Caco-2 (cell line): ENCODE data around the gene ETHE1. TPM values are rescaled to one million over a fixed set of nuclear protein-coding genes. Genes with fewer than 3 reads are reported as not detected.

Experiments
- BruUV-seq: library from RNA; stranded (reverse); fragments of 400-500 nt; replicated peaks from 2 replicates; lab custom pipeline; 2021; lab: Mats Ljungman, UMichigan
- CTCF ChIA-PET: fragments of 300-600 bp; sonication (Branson Sonifier 250); formaldehyde crosslinking; loops from one replicate; lab custom pipeline; 2022; ENCODE audit warnings: antibody characterized with exemption; lab: Charles Lee
- POLR2A ChIA-PET: fragments of 300-600 bp; sonication (Branson Sonifier 250); formaldehyde crosslinking; loops from one replicate; lab custom pipeline; 2022; ENCODE audit warnings: antibody characterized with exemption; lab: Charles Lee
- DNase-seq, 2 experiments: peaks; one replicate each; pipeline versions ENCODE4 v3.0.0 to v3.0.0-alpha.2; 2020 to 2022
- H3K27me3 ChIP-seq: replicated peaks from 2 replicates; pipeline ENCODE4 v1.6.0; 2011; ENCODE audit warnings: low read length; ENCODE audit not compliant: control insufficient read depth, insufficient read depth
- H3K36me3 ChIP-seq: 2 replicates; pipeline ENCODE4 v1.5.1; 2011; ENCODE audit warnings: low read length; ENCODE audit not compliant: control insufficient read depth, insufficient read depth
- H3K4me1 ChIP-seq: fragments of 250-450 bp; sonication (Bioruptor Pico); 2 replicates; pipeline ENCODE4 v1.5.1; 2020; ENCODE audit warnings: mild to moderate bottlenecking
- H3K4me3 ChIP-seq: 2 replicates; pipeline ENCODE4 v1.5.1; 2011; ENCODE audit warnings: low read depth, mild to moderate bottlenecking, control low read depth, low read length
- H3K9me3 ChIP-seq: fragments of 250-450 bp; sonication (Bioruptor Pico); 2 replicates; pipeline ENCODE4 v1.5.1; 2020; ENCODE audit warnings: mild to moderate bottlenecking, moderate library complexity
- H3K27ac Mint-ChIP-seq: one replicate; pipeline ENCODE4 v1.8.0; 2022; ENCODE audit warnings: mixed read lengths; ENCODE audit not compliant: unreplicated experiment
- H3K27me3 Mint-ChIP-seq: one replicate; pipeline ENCODE4 v1.8.0; 2022; ENCODE audit warnings: mixed read lengths; ENCODE audit not compliant: insufficient read depth, unreplicated experiment
- H3K36me3 Mint-ChIP-seq: one replicate; pipeline ENCODE4 v1.8.0; 2022; ENCODE audit warnings: mild to moderate bottlenecking, mixed read lengths; ENCODE audit not compliant: insufficient read depth, unreplicated experiment
- H3K4me1 Mint-ChIP-seq: one replicate; pipeline ENCODE4 v1.8.0; 2022; ENCODE audit warnings: low read depth, mixed read lengths; ENCODE audit not compliant: unreplicated experiment
- H3K4me3 Mint-ChIP-seq: one replicate; pipeline ENCODE4 v1.8.0; 2022; ENCODE audit warnings: mild to moderate bottlenecking, moderate library complexity, mixed read lengths; ENCODE audit not compliant: unreplicated experiment
- H3K9me3 Mint-ChIP-seq: one replicate; pipeline ENCODE4 v1.8.0; 2022; ENCODE audit warnings: mixed read lengths; ENCODE audit not compliant: unreplicated experiment
- CTCF ChIP-seq, 2 experiments: fragments of 200-600 bp in 1 of 2; IDR thresholded peaks; 1 replicate in 1 of 2; 2 replicates in 1 of 2; pipeline versions ENCODE4 v1.5.1 to v1.8.0; 2011 to 2022; ENCODE audit warnings: antibody characterized with exemption in 1 of 2, control low read depth in 1 of 2, inconsistent platforms in 1 of 2, low read depth in 1 of 2, low read length in 1 of 2, mild to moderate bottlenecking in 1 of 2, moderate library complexity in 1 of 2; ENCODE audit not compliant: insufficient read depth in 1 of 2, severe bottlenecking in 1 of 2, unreplicated experiment in 1 of 2
- intact Hi-C: fragments of 100-400 bp; cut with micrococcal nuclease; formaldehyde crosslinking; loops from one replicate; pipeline ENCODE4 v1.10.0; 2022; ENCODE audit not compliant: unreplicated experiment
- total RNA-seq: library from RNA; stranded (reverse); gene quantifications from 2 replicates; pipeline ENCODE4 v1.2.3, GENCODE V29; 2022

The ETHE1 gene
- total RNA-seq, 1 experiment from 2014 or later = 39.6 TPM

GRCh38 chr19:43478323-43478722 lies 48.7 kb downstream of the ETHE1 start:
- POLR2A ChIA-PET = no interaction called here
- no peaks in the 10 kb centered on the region for H3K36me3 ChIP-seq
- CTCF ChIA-PET = no interaction called here
- no TSS peak for BruUV-seq
- intact Hi-C loops = no loop called here
- no peaks in the 10 kb centered on the region for H3K27me3 Mint-ChIP-seq
- no peak for DNase-seq
- no peaks in the 10 kb centered on the region for H3K9me3 Mint-ChIP-seq
- no peak for TF ChIP-seq CTCF (IDR thresholded peaks at IDR 0.05; ENCODE audit: insufficient read depth in 1 of 2, low read depth in 1 of 2, low read length in 1 of 2, severe bottlenecking in 1 of 2, unreplicated experiment in 1 of 2)
- no peak overlapping the region for H3K4me3 ChIP-seq
- no peaks in the 10 kb centered on the region for H3K27me3 ChIP-seq
- H3K9me3 ChIP-seq = no peaks in the 10 kb centered on the region
- peaks cover 22% of the 10 kb centered on the region for H3K36me3 Mint-ChIP-seq
- peaks cover 6% of the 10 kb centered on the region for H3K4me1 Mint-ChIP-seq
- H3K4me1 ChIP-seq = peaks cover 14% of the 10 kb centered on the region
- H3K27ac Mint-ChIP-seq = peak overlapping the region; percentile 11
- H3K4me3 Mint-ChIP-seq = no peak overlapping the region

DNA sequence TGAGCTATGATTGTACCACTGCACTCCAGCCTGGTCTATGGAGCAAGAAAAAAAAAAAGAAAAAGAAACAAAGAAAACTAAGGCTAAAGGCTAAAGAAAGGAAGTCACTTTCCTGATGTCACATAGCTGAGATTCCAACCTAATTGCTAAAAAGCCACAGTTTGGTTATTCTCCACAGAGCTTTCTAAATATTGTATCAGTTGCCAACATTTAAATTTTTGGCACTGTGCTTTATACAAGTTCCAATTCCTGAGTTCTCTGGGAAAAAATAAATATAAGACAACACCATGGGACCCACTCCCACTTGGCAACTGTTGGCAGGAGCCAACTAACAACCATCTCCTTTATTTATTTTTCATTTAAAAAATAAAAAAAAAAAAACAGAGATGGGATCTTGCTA lies 50.4 kb downstream of the ETHE1 start:
- Histone ChIP-seq H3K9me3 (no peaks in the 10 kb centered on the region), H3K4me1 (peaks cover 14% of the 10 kb centered on the region), H3K4me3 (no peak overlapping the region), H3K36me3 (no peaks in the 10 kb centered on the region), H3K27me3 (no peaks in the 10 kb centered on the region)
- Mint-ChIP-seq H3K27me3 (no peaks in the 10 kb centered on the region), H3K4me3 (no peak overlapping the region), H3K27ac (no peak overlapping the region), H3K36me3 (peaks cover 21% of the 10 kb centered on the region), H3K4me1 (peaks cover 6% of the 10 kb centered on the region), H3K9me3 (no peaks in the 10 kb centered on the region)
- POLR2A ChIA-PET = no interaction called here
- no TSS peak for BruUV-seq
- intact Hi-C loops = no loop called here
- DNase-seq = no peak
- TF ChIP-seq CTCF (IDR thresholded peaks at IDR 0.05; ENCODE audit: insufficient read depth in 1 of 2, low read depth in 1 of 2, low read length in 1 of 2, severe bottlenecking in 1 of 2, unreplicated experiment in 1 of 2) = no peak
- CTCF ChIA-PET = no interaction called here

GRCh38 chr19:43474986-43475705 lies 51.9 kb downstream of the ETHE1 start:
- DNase-seq = peak; percentile 96 to 99
- BruUV-seq = no TSS peak
- POLR2A ChIA-PET = interaction anchor here (0.7 to 1.0 kb wide), 2 partner anchors 11 to 12 kb away, joined by 4 to 5 read pairs; no protein-coding TSS in a partner anchor
- Mint-ChIP-seq H3K36me3 (peaks cover 19% of the 10 kb centered on the region), H3K9me3 (no peaks in the 10 kb centered on the region), H3K4me1 (peaks cover 6% of the 10 kb centered on the region), H3K27me3 (no peaks in the 10 kb centered on the region), H3K27ac (peak overlapping the region; percentile 95), H3K4me3 (peak overlapping the region; percentile 89)
- CTCF ChIA-PET = interaction anchor here (0.9 to 1.4 kb wide), 3 partner anchors 12 to 120 kb away, joined by 3 to 6 read pairs (median 4); no protein-coding TSS in a partner anchor
- no peak for TF ChIP-seq CTCF (IDR thresholded peaks at IDR 0.05; ENCODE audit: insufficient read depth in 1 of 2, low read depth in 1 of 2, low read length in 1 of 2, severe bottlenecking in 1 of 2, unreplicated experiment in 1 of 2)
- Histone ChIP-seq H3K36me3 (no peaks in the 10 kb centered on the region), H3K27me3 (no peaks in the 10 kb centered on the region), H3K9me3 (no peaks in the 10 kb centered on the region), H3K4me1 (peaks cover 14% of the 10 kb centered on the region), H3K4me3 (peak overlapping the region; percentile 30)
- intact Hi-C loops = loop anchor here (1.0 kb wide), 2 partner anchors 12 to 29 kb away; partner anchors contain the start of gene PHLDB3
